H4 (cell line): ENCODE results near the gene ZCCHC14. TPM values are rescaled to one million over a fixed set of nuclear protein-coding genes. Genes with fewer than 3 reads are reported as not detected.
"Not testable (repeated sequence)": the region's sequence is repeated elsewhere in the genome, so short reads cannot be mapped to it uniquely, and the experiment has no call there.

ENCODE experiments used
- DNase-seq: peaks from one replicate; pipeline ENCODE4 v3.0.0-alpha.2; 2015; ENCODE audit warnings: low spot score
- total RNA-seq: library from RNA; depleted of rRNA; stranded (reverse); fragments of >200 nt; shearing (Covaris generic); gene quantifications from 2 replicates; pipeline ENCODE4 v1.2.3, GENCODE V29; 2014

The ZCCHC14 gene
- total RNA-seq, 1 experiment from 2014 or later, result 6.3 TPM

DNA sequence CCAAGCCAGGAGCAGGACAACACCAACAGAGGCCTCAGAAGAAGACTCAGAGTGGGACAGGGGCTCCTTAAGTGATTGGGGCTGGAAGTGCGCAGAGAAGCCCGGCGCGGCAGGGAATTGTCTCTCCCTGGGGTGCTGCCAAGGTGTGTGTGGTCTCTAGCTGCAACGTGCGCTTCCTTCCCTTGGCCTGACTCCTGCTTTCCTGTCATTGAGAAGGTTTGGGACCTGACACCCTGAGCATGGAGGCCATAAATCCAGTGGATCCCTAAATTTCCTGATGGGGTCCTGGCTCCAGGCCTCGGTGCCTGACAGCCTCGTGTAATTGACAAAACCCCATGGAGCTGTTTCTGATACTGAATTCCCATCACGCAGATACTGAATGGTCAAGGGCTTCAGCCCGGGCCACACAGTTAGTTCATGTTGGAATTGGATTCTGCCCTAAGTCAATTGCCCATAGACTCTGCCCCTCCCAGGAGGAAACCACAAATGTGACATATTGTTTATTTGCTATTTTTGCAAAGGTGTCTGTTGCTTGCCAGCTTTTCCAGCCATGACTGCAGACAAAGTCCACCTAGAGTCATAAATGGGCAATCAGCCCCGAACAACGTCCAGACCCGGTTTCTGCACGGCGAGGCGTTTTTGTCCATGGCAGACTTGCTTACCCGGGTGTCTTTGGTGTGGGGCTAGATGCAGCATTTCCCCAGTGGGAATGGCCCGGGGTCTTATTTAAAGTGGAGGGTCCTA lies 4.4 kb upstream of the ZCCHC14 start:
- not testable (repeated sequence) for DNase-seq

DNA sequence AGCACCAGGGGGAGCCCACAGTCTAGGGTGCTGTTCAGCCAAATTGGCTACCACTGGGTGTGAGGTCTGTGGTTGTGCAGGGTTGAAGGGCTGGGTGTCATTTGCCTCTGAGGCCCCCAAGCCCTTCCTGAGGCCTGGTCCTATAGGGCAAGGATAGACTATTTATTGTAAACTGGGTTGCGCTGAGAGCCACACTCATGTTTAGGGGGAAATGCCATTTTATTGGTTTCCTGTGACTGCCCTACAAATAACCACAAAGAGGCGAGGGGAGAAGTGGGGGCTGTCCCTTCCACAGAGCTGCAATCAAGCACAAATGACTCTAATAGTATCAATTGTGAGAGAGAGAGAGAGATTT lies 3.6 kb upstream of the ZCCHC14 start:
- no peak for DNase-seq

DNA sequence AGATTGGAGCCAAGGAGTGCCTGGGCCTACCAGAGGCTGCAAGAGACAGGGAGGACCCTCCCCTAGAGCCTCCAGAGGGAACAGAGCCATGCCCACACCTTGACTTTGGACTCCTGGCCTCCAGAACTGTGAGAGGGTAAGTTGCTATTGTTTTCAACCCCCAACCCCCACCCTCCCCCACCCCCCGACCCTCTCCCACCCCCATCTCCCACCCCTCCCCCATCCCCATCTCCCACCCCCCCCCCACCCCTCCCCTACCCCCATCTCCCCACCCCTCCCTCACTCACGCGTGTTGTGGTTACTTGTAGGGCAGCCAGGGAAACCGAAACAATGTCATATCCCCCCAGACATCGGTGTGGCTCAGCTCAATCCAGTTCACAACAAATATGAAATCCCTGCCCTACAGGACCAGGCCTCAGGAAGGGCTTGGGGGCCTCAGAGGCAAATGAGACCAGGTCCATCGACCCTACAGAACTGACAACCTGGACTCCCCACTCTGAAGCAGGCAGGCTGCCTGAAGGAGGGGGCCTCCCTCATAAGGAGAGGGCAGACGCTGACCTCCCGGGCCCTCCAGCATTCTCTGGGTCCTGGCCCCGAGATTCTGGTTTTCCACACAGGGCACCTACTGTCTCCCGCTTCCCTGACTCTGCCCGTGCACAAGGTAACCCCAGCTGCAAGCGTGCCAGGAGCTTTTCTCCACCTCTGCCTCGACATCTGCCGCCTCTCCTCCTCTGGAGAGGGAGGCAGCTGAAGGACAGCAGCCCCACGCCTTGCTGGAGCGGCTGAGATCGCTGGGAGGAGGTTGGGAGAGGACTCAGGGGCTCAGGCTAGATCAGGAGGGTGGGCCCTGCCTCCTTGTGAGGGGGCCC lies 3.0 kb upstream of the ZCCHC14 start:
- no peak for DNase-seq

DNA sequence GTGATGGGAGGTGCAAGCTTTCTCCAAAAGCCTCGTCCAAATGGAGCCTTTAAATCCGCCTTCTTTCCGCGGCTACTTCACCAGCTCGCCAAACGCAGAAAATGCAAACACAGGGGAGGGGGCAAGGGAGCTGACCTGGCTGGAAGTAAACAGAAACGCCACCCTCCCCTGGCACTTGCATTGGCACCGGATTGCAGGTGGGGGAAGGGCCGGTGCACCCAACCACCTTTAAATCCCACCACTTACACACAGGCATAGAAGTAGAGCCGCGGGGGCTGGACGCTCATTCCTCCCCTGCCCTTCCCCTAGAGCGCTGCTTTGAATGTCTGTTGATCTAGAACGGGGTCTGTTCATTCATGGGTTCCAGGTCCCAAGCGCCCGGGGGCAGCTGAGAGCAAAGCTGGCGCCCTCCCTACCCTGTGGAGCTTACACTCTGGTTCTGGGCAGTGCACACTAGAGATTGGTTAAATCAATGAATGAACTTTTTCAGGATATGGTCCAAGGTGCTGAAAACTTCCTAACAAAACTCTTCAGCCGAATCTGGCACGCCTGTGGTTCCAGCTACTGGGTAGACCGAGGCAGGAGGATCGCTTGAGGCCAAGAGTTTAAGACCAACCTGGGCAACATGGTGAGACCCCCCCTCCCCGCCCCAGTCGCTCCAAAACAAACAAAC lies 920 bp upstream of the ZCCHC14 start:
- DNase-seq, result no peak

DNA sequence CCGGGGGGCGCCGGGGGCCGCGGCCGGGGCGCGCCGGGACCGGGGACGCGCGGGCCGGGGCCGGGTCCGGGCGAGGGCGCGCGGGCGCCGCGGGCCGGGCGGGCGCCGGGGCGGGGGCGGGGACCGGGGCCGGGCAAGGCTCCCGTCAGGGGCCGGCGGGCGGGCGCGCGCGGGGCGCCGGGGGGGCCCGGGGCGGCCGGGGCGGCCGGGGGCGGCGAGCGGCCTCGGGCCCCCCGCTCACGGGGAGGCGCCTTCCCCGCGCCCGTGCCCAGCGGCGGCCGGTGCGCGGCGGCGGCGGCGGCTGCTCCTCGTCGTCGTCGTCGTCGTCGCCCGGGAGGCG lies 563 bp downstream of the ZCCHC14 start:
- no peak for DNase-seq

DNA sequence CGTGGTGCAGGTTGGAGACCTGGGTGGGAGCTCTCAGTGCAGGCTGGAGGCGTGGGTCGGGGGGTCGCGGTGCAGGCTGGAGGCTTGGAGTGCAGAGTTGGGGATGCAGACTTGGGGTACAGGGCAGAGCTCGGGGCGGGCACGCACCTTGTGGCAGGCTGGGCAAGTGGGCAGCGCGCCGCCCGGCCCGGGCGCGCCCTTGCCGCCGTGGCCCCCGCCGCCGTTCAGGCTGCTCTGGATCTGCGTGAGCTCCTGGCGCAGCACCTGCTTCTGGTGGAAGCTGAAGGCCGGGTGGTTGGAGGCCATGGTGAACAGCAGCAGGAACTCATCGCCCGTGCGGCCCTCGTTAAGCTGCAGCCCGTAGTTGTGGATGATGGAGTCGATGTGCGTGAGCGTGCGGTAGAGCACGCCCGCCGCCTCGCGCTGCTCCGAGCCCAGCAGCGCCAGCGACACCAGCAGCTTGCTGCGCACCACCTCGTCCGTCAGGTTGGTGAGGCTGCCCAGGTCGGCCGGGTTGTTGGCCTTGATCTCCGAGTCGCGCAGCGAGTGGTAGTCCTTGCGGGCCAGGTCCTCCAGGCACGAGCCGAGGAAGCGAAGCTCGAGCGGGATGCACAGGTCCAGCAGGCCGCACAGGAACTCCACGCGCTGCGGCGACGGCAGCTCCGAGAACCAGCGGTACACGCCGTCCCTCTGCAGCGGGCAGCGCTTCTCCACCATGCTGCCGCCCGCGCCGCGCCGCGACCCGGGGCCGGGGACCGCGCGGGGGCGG lies 1.1 kb downstream of the ZCCHC14 start:
- no peak for DNase-seq

DNA sequence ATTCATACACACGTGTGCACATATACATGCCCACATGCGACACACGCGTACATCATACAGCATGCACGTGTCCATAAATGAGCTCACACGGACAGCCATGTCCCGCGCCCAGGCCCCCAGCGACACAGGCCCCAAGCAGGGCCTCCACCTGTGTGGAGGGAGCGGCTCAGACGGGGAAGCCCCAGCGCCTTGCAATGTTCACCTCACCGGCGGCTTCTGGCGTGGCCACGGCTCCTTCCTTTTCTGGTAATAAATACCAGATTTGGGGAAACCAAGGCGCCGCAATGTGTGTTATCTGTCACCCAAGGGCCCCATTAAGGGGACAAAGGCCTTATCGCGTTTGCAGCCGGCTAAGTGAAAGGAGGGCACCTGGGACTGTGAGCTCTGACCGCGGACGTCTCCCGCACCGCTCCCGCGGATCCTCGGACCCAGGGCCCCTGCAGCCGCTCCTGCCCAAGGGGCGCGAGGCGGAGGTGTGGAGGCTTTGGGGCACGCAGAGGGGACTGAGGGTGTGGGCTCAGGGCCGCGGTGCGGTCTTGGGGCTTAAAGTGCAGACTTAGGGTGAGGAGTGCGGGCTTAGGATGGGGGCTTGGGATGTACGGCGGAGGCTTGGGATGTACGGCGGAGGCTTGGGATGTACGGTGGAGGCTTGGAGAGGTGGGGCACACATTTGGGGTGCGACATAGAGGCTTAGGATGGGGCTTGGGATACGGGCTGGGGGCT lies 1.9 kb downstream of the ZCCHC14 start:
- not testable (repeated sequence) for DNase-seq

DNA sequence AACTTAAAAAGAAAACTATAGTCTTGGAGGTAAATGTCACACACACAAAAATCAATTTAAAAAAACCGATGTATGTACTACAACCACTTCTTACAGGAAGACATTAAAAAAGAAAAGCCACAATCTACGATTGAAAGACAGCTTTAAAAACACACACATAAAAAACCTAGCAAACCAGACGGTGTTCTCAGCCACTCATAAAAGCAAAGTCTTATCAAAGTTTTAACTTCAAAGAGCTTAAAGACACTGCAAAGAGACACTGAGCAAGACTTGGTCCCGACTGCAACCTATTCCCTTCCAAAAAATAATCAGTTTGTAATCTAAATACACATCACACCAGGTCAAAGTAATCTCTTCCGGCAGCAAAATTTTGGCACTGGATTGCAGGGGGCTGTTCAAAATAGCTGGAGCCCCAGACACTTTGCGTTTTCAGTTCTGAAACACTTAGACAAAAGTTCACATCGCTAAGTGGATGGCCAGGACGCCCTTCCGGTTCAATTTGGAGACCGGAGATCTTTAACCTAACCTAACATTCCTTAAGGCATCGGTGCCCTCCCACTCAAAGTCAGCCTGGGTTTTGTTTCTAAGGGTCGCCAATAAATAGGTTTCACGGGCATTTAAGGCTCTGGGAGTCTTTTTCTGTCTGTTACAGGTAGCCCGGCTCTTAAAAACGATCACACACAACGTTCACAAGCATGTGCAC lies 2.6 kb downstream of the ZCCHC14 start:
- DNase-seq, result no peak

DNA sequence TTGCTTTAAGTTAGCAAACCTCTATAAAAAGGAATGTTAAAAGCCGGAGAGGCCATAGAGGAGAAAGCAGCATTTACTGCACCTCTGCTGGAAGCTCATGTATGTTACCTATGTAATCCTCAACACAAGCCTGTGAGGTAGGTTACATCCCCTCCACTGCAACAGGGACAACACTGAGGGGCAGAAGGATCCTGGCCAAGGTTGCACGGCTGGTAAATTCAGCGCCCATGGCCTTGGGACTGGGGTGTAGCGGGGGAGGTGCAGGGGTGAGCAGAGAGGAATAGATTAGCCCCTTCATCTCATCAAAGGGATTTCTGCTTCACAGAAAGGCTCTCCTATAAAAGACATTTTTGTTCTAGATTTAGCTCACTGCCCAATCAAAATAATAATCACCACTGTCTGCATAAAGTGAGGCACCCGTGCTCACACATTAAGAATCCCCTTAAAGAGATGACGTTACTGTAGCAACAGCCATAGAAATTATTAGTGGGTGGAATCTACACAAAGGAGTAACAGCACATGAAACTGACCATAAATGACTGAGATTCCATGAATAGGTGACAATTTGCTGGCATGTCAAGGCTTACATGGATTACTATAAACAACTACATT lies 3.3 kb downstream of the ZCCHC14 start:
- DNase-seq, result no peak

DNA sequence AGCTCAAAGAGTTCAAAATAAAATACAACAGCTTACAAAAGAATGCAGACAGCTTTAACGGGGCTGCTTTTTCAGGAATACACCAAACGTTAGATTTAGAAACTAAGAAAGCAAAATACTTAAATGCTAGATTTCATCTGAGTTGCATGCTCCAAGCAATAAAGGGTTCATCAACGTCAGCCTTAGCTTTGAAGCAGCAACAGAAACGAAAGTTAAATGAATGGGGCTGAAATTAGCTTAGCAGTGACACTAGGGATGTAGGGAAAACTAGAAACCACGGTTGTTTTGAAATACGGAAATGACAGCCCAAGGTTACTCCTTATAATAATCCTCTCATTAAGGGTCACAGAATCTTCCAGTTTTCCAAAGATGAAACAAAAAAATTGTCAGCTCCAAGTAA lies 3.9 kb downstream of the ZCCHC14 start:
- DNase-seq, result not testable (repeated sequence)

DNA sequence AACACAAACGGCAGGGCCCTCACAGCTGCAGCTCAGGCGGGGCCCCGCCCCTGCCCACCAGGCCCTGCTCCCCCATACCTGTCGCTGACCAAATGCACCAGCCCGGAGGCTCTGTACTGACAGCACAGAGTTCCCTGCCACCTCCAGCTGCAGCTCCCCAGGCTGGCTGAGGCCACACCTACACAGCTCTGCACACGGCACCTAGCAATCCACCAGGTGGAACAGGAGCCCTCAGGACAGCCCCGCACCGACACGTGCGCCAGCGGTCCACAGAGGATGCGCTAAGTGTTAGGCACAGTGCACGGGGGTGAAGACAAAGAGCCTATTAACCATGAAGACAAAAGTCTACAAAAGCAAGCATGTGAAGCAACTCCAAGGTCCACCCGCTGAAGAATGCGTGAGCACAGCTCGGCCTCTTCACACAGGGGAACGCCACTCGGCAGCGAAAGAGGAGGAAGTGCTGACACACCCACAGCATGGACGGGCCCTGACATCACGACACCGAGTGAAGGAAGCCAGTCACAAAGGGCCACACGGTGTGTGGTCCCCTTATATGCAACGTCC lies 5.4 kb downstream of the ZCCHC14 start:
- DNase-seq, result no peak

DNA sequence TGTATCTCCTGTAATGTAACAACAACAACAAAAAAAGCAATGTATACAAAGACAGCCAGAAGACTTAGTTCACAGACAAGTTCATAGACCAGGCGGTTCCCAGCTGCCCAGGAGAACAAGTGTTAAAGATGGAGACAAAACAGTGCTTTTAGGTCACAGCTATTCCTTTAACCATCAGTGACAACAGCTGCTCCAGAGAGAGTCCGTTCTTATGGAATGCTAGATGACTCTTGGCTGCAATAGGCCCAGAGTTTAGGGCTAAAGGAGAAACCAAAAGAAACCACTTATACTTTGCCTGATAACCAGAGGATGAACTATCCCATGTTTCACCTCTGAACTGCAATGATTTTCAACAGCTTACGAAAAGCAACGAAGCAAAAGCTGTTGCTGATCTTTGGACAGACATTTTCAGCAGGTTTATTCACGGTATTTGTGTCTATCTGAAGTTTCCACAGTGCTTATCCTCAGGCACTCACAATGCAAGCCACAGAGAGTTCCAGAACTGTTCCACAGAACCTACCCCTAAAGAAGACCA lies 6.0 kb downstream of the ZCCHC14 start:
- DNase-seq, result no peak

DNA sequence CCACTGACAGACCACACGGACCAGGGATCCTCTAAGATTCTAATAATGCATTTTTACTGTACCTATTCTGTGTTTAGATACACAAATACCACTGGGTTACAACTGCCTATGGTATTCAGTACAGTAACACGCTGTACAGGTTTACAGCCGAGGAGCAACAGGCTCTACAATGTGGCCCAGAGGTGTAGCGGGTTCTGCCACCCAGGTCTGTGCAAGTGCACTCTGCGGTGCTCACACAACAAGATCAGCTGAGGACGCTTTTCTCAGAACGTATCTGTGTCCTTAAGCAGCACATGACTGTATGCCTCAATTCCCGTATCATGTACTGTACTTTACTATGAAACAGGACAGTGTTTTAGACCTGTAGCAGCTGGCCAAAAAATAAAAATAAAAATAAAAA lies 6.5 kb downstream of the ZCCHC14 start:
- no peak for DNase-seq

DNA sequence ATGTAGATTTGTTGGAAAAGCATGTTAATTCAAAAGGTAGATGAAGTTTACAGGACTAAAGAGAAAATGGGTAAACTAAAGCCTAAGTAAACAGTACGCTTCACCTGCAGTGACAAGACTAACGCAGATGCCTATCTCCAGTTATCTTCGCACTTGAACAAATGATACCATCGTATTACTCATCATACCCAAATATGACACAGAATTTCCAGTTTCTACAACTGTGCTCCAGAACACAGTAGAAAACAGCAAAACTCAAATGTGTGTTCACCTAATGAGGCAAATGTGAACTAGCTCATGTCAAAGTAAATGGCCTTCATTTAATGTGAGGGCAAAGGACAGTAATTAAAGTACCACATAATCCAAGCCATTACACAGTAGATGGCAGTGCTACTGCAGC lies 7.0 kb downstream of the ZCCHC14 start:
- DNase-seq, result not testable (repeated sequence)

DNA sequence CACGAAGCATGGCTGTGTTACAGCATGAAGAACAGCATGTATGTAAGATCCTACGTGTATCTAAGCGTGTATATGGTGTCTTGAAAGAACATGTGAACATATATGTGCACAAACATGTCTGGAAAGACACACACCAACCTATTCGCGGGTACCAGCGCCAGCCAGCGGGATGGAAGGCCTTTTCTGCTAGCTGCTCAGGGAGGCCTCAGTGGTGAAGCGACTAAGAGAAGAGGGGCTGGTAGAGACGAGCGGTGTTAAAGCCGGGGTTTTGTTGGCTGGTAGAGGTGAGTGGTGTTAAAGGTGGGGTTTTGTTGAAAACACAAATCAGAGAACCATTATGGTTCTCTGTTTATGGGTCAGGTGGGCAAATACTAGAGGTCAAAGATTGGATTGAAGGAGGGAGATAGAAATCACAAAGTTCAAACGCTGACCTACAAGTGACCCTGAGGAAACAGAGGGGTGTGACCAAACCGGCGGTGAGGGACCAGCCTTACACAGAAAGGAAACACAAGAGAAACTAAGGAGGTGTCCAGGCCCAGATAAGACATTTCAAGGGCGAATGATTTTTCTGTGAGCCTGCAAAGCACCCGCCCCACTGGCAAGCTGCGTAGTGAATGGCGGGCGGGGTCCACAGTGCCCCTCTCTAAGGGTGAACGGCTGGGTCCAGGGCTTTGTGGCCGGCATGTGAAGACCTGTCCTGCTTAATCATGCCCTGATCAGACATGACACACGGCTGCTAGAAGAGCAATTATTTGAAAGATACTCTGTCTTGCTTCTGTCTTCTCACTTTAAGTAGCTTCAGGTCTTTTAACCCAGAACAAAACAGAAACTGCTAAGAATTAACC lies 8.1 kb downstream of the ZCCHC14 start:
- no peak for DNase-seq

DNA sequence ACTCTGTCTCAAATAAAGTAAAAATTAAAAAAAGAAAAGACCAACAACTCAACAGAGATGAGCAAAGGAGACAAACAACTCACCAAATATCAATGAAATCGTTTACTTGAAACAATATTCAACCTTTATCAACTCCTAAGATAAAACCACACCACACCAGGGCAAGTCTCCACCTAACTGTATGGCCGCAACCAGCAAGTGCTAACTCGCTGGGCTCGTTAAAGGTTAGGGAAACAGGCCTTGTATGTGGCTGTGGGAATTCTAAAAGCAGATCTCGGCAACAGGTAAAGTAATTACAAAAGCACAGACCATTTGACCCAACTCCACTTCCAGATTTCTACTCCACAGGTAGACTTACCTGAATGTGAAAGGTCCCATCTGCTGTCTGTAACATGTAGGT lies 9.3 kb downstream of the ZCCHC14 start:
- DNase-seq, result no peak

DNA sequence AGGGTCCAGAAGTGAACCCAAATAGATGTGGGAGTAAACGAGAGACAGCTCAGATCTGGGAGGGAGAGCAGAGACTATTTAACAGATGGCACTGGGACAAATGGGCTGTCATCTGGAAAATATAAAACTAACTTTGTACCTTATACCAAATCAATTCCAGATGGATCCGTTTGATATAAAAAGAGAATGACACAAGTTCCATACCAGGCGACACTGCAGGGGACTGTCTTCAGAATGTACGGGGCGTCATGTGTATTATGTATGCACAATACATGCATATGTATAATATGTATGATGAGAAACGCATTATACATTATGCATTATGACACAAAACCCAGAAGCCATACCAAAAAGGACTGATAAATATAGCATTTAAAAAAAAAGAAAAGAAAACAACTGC lies 10.2 kb downstream of the ZCCHC14 start:
- DNase-seq, result not testable (repeated sequence)

DNA sequence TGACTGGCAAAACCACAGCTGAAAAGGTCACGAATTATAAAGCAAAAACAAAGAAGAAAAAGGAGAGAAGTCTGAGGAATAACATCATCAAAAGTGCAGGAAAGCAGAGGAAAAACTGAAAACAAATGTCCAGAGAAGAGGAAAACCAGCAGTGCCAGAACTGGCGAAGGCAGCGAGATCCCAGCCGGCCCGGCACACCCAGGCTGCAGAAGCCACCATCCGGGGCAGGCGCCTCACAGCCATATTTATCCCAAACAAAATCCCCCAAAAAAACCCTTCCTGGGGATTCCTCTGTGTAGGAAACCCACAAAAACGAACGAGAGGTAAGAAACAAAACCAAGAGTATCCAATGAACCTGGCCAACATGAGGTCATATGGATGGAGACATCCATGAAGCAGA lies 10.6 kb downstream of the ZCCHC14 start:
- DNase-seq, result no peak

DNA sequence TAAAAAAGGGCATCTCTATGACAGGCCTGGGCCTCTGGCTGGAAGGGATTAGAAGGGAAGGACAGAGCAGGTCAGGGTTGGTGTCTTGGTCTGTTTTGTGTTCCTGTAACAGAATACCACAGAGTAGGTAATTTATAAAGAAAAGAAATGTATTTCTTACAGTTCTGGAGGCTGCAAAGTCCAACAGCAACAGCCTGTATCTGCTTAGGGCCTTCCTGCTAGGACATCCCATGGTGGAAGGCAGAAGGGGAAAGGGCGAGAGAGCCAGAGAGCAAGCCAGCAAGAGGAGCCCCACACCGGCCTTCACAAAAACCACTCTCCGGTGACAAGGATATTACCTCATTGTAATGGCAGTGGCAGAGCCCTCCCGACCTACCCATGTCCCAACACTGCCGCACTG lies 11.1 kb downstream of the ZCCHC14 start:
- DNase-seq, result not testable (repeated sequence)
